GM18870 (cell line): ENCODE measurements around the gene DENND2A.
"Not testable (repeated sequence)": the region's sequence is repeated elsewhere in the genome, so short reads cannot be mapped to it uniquely, and the experiment has no call there.

Experiments used
- ATAC-seq: cut with Tn5 transposase; IDR thresholded peaks from one replicate; pipeline ENCODE4 v1.9.1; 2021; ENCODE audit warnings: moderate library complexity; ENCODE audit not compliant: unreplicated experiment

Gene DENND2A

DNA sequence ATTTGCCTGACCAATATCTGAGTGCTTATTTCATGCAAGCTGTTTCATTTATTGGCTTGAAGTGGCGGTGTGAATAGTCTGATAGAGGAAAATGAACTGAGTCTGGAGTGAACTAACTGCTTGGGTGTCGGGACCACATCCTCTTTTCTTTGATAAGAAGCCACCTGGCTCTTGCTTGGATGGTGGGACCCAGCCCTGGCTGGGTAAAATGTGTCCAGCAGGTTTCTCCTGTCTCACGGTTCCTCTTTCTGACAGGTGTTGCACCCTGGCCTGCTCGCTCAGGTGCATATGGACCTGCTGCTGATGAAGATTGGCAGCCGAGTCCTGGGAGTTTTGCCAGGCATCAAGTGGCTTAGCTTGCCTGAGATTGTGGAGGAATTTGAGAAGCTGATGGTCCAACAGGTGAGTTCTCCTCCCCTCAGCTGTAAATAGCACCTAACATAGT, 33.8 kb upstream of the DENND2A start:
- no peak for ATAC-seq

DNA sequence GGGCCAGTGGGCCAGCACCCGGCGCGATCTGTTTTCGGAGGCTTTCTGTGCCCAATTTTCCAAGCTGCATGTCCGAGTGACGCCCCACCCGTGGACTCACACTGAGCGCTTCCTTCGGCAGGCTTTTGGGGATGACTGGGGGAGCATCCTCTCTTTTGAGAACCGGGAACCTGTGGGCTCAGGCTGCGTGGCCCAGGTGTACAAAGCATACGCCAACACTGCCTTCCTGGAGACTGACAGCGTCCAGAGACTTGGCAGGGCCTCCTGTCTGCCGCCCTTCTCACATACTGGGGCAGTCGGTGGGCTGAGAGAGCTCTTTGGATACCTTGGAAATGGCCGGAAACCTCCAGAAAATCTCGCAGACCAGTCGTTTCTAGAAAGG, 33.2 kb upstream of the DENND2A start:
- ATAC-seq = no peak

DNA sequence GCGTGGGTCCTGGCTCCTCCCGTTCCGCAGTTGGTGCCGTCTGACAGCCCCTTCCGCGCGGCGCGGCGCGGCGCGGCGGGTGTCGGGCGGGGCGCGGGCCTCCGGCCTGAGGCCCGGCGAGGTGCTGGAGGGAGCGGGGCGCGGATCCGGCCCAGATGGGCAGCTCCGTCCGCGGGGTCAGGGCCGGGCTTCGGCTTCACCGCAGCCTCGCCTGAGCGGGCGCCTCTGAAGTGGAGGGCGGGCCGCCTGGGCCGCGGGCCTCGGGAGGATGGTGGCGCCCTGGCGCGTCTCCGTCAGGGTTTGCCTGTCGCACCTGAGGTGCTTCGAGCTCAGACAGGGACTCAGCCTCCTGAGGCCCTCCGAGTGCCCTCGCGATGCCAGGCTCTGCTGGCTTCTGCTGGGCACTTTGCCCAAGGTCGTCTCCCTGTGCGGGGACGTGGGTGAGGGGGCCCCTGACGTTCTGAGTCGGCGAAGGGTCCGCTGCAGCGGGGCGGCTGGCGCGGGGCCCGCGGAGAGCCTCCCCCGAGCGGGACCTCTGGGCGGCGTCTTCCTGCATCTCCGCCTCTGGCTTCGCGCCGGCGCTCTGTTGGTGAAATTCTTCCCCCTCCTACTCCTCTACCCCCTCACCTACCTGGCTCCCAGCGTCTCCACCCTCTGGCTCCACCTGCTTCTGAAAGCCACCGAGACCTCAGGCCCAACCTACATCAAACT, 32.6 kb upstream of the DENND2A start:
- no peak for ATAC-seq

DNA sequence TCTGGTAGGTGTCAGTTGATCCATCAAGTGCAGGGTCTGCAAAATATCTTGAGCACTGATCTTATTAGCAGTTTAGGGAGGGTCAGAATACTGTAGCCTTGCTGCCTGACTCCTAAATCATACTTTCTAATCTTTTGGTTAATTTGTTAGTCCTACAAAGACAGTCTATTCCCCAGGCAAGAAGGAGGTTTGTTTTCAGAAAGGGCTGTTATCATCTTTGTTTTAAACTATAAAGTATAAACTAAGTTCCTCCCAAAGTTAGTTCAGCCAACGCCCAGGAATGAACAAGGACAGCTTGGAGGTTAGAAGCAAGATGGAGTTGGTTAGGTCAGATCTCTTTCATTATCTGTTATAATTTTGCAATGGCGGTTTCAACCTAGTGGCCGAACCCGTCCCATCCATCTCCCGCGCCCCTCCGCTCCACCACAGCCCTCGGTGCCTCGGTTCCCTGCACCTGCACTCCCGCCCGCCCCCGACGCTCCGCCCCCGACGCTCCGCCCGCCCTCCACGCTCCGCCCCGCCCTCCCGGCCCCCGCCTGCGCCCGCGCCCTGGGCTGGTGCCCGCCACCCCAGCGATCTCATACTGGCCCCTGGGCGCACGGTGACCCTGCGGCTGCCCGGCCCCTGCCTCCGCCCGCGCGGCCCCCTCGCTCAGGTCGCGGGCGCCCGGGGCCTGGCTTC, 31.9 kb upstream of the DENND2A start, which contains the start of gene ADCK2:
Gene ADCK2 (plus strand): TSS at position 564 of the 681 bp plus-strand sequence. CDS start 386 bp downstream, outside the sequence.
- ATAC-seq = no peak

DNA sequence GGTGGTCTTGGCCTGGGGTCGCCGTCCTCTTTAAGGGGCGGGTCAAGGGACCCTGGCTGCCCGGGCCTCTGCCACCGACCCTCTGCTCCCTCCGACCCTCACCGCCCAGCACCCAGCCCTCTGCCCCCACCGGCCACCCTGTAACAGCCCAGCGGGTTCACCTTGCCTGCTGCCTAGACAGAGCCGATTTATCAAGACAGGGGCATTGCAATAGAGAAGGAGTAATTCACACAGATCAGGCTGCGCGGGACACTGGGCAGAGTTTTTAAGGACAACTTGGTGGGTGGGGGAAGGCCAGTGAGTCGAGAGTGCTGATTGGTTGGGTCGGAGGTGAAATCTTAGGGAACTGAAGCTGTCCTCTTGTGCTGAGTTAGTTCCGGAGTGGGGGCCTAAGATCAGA, 31.4 kb upstream of the DENND2A start:
- no peak for ATAC-seq

DNA sequence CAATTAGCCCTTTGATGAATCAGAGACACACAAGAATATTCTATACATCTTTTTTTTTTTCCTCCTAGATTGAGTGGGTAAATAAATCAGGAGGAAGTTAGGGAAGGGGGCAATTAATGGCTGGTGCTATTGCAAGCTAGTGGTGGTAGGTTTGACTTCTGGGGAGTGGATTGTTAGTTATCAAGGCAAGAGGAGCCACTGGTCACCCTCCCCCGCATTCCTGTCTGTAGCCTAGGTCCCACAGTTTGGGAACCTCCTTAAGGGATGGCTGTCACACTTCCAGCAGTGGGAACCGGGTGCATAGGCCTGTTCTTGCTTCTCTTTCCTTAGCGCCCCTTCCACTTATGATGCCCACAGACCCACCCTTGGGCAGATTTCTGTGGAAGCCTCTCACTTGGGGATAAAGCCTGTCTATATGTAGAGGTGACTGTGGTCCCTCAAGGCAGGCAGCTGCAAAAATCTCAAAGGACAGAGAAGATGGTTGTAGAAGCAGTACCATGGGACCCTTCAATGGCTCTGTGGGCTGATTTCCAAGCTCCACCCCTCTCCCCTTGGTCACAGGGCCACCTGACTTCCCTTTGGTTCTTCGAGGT, 29.8 kb upstream of the DENND2A start:
- ATAC-seq = no peak

DNA sequence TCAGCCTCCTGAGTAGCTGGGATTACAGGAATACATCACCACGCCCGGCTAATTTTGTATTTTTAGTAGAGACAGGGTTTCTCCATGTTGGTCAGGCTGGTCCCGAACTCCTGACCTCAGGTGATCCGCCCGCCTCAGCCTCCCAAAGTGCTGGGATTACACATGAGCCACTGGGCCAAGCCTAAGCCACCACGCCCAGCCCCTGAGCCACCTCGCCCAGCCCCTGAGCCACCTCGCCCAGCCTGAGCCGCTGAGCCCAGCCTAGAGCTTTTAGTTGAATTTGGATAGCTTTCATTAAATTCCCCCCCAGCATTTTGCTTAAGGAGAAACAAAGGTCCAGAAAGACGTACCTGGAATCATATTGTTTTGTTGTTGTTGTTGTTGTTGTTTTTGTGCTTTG, 29.2 kb upstream of the DENND2A start:
- not testable (repeated sequence) for ATAC-seq

DNA sequence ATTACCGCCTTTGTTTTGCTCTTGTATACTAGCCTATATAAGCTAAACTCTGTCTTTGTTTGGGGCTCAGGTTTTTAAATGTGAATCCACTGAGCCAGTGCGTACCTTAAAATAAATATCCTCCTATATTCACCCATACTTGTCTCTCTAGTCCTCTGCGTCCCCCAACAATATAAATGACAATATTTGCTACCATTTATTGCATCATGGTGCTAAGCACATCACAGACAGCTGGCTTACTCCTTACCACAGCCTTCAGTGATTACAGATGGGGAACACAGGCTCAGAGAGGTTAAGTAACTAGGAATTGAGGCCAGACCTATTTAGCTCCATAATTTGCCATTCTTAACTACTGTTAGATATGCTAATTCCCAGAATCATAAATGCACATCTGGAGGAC, 28.7 kb upstream of the DENND2A start:
- ATAC-seq = no peak

DNA sequence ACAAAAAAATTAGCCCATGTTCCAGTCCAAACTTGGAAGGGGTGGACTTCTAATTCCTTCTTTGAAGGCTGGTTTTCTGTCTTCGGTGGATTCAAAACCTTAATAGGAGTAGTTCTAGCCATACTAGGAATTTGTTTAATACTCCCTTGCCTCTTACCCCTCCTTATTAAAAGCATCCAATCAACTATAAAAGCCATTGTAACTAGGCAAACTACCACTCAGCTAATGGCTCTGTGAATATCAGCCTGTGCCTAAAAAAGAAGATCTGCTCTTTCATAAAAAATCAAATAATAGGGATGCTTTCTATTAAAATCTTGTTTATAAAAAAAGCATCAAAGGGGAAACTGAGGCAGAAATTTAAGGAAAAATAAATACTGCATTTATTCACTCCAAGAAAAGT, 28.0 kb upstream of the DENND2A start:
- ATAC-seq = no peak

DNA sequence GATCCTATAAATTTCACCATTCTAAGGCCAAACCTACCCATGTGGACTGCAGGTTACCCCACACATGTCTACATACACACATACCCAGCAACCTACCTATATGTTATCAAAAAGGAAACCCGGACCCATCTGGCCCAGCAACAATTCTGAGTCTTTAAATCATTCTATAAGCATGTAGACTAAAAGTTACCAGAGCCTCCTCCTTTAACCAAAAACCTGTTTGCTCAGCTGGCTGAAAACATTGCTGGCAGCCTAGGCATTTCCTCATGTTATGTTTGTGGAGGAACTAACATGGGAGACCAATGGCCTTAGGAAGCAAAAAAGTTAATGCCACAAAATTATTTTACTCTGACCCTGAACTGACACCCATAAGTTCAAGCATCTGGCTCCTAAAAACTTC, 26.9 kb upstream of the DENND2A start:
- ATAC-seq = no peak

DNA sequence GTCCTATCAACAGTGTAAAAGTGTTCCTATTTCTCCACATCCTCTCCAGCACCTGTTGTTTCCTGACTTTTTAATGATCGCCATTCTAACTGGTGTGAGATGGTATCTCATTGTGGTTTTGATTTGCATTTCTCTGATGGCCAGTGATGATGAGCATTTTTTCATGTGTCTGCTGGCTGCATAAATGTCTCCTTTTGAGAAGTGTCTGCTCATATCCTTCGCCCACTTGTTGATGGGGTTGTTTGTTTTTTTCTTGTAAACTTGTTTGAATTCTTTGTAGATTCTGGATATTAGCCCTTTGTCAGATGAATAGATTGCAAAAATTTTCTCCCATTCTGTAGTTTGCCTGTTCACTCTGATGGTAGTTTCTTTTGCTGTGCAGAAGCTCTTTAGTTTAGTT, 22.3 kb upstream of the DENND2A start:
- not testable (repeated sequence) for ATAC-seq

DNA sequence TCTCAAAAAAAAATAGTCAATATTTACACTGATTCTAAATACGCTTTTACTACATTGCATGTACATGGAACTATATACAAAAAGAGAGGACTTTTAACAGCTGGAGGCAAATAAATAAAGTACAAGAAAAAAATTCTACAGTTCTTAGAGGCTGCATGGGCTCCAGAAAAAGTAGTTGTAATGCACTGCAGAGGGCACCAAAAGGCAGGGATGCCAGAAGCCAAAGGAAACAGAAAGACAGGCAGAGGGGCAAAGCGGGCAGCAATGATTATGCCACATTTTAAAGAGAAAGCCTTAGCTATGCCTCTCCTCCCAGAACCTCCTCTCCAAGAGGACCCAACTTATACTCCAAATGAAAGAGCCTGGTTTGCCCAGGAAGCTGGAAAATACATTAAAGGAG, 20.5 kb upstream of the DENND2A start:
- ATAC-seq = no peak

DNA sequence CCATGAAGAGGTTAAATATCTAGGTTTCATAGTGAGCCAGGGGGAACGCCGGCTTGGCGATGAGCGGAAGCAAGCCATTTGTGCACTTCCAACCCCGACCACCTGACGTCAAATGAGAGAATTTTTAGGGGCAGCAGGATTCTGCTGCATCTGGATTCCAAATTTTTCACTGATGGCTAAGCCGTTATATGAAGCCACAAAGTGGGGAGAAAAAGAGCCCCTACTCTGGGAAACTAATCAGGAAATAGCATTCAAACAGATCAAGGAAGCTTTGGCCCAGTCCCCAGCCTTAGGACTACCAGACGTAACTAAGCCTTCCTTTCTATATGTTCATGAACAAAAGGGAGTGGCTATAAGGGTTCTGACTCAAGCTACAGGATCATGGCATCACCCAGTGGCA, 19.2 kb upstream of the DENND2A start:
- no peak for ATAC-seq

DNA sequence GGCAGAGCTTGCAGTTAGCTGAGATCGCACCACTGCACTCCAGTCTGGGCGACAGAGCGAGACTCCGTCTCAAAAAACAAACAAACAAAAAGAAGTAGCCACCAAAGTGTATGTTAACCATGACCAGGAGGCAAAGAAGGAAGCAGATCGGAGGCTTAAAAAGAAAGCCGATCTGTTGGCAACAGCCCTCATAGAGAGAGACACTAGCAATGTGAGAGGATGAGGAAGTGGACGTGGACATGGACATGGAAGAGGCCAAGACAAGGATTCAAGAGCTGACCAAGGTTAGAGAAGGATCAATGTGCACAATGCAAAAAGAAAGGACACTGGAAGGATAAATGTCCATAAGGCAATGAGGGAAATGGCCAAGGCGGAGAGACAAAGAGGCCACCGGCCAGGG, 17.3 kb upstream of the DENND2A start:
- ATAC-seq = no peak

DNA sequence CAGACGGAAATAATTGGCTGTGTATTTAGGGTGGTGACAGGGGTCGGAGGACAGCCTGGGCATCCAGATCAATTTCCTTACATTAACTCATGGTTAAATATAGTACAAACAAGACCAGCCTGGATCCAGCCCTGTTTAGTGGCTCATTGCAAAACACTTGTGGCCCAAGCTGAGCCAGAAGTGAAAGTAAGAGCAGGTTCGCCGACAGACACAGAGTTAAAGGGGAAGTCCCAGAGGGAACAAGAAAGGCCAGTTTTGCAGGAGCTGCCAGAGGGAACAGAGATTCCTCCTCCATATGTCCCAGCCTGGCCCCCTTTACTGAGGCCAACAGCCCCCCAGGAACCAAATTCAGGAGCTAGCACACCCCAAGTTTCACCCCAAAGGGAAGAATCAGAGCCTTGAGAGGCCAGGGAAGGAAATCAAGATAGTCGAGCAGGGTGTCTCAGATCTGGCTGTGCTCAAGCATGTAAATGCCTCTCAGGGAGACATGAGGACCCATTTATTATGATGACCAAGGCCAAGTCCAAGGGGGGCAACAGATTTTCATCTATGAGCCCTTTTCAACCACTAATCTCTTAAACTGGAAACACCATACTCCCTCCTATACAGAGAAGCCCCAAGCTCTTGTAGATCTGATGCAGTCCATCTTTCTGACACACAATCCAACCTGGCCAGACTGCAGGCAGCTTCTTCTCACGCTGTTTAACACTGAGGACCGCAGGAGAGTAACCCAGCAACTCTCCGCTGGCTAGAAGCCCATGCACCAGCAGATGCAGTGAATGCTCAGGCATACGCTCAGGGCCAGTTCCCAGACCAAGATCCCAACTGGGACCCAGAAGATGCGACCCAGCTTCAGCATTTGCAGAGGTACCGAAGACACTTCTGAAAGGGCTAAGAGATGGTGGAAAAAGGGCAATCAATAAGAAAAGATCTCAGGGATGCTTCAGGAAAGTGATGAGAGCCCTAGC, 16.2 kb upstream of the DENND2A start:
- ATAC-seq = peak; percentile 84

DNA sequence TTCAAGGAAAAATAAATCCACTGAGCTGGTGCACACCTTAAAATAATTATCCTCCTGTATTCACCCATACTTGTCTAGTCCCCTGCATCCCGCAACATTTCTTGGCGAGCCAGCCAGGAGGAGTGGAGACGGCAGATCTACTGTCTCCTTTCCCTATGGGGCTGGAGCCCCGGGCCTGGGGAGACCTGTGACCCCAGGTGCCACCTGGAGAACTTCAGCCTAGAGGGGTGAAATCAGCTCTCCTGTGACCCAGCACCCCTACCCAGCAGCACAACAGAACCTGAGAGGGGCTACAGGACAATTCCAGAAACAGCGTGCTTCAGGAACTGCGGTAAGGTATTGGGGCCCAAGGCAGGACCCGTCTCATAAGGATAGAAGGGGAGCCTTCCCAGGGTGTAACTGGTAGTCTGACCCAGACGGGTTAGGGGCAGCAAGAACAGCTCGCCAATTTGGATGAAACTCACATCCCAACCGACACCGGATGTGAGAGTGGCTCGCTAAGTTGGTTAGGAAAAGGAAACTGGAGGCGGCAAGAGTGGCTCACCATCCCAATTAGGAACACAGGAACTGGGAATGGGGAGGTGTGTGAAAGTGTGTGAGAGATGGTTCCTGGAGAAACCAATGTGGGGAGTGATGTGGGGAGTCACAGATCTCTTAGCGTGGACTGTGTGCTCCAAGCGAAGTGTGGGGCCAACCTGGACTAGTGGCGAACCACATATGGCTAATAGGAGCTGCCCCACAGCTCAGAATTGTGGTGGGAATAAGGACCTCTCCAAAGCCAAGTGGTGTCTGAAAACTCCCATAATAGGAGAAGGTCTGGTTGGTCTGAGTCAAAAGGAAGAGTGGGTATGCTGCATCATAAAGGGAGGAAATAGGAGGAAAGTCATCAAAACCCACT, 15.1 kb upstream of the DENND2A start:
- no peak for ATAC-seq

DNA sequence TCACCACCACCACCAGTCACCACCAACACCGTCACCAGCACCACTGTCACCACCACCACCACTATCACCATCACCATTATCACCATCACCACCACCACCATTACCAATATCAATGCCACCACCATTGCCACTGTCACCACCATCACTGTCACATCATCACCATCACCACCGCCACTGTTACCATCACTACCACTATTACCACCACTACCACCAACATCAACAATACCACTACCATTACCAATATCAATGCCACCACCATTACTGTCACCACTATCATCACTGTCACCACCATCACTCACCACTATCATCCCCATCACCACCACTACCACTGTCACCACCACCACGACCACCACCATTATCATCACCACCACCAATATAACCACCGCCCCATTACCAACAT, 14.0 kb upstream of the DENND2A start:
- no peak for ATAC-seq

DNA sequence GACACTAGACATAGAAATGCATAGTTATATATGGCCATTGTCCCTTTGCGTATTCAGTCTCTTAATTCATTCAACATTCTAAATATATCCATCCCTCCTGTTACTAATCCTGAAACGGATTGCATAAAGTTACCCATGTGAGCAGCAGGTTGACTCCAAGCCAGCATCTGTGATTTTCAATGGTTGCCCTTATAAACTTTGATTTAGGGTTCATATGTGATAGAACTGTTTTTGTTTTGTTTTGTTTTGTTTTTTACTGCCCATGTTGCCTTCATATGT, 13.4 kb upstream of the DENND2A start:
- ATAC-seq = no peak

DNA sequence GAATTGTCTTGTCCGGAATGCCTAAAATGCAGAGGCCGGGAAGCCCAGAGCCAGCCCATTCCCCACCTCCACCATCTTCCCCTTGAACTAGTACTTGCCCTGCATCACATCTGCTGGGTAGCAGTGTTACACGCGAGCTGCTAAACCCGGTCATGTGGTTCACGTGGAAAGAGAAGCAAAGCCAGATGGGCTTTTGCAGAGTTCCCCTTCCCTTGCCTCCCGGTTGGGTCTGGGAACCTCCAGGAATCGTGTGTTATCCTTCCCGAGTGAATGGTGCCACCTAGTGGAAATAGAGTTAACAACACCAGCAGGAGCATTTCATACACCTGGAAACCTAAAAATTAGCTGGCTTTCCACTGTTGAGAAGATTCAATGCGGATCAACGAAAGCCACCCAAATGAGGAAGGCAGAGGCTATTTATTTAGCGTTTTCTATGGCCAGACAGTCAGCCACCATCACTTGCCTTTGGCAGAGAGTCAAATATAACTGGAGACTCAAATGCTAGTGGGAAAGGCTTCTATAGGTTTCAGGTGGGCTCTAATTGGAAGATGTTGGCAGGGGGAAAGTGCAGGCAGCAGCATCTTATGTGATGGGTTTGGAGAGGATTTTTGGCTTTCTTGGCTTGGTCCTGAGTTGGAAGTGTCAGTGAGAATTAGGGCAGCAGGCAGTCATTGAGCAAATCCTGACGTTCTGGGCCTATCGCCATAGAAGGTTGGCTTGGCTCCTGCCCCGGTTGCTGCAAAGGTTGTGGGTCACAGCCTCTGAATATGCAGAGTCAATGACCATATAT, 12.9 kb upstream of the DENND2A start:
- no peak for ATAC-seq

DNA sequence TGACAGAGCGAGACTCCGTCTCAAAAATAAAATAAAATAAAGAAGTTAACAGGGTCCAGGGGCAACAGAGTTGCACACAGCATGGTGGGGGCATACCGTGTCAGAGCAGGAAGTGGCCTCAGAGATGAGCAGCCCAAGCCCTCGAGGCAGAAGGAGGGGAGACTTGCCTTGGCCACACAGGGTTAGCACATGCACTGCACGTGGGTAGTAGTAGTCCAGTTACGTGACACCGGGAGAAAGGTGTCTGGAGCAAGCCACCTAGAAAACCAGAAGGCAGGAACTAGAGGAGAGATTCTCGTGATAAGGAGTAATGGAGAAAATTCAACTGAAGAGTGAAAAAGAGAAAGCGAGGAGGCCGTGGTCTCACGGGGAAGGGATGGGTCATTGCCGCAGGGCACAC, 9.8 kb upstream of the DENND2A start:
- ATAC-seq = no peak
